Mesothelial cell of epicardium (in vitro differentiated cells): ENCODE data around the gene ZNF3. TPM values are rescaled to one million over a fixed set of nuclear protein-coding genes. Genes with fewer than 3 reads are reported as not detected.

Experiments
- DNase-seq, 2 experiments: peaks; one replicate each; pipeline ENCODE4 v3.0.0; 2021; ENCODE audit warnings: low spot score in 2 of 2; ENCODE audit not compliant: unreplicated experiment in 2 of 2
- H3K27ac Mint-ChIP-seq: 2 replicates; pipeline ENCODE4 v1.8.0; 2021; ENCODE audit warnings: mixed read lengths
- H3K27me3 Mint-ChIP-seq: 2 replicates; pipeline ENCODE4 v1.8.0; 2021; ENCODE audit warnings: low read depth, mixed read lengths
- H3K36me3 Mint-ChIP-seq: 2 replicates; pipeline ENCODE4 v1.8.0; 2021; ENCODE audit warnings: mixed read lengths
- H3K4me1 Mint-ChIP-seq: 2 replicates; pipeline ENCODE4 v1.8.0; 2021; ENCODE audit warnings: mixed read lengths
- H3K4me3 Mint-ChIP-seq: 2 replicates; pipeline ENCODE4 v1.8.0; 2021; ENCODE audit warnings: mild to moderate bottlenecking, moderate library complexity, mixed read lengths
- H3K9me3 Mint-ChIP-seq: 2 replicates; pipeline ENCODE4 v1.8.0; 2021; ENCODE audit warnings: mixed read lengths
- total RNA-seq: library from RNA; stranded (reverse); gene quantifications from 3 replicates; pipeline ENCODE4 v1.2.1, GENCODE V29; 2021
- TF ChIP-seq, protein P1 (sequence below): fragments of 200-600 bp; sonication (generic); IDR thresholded peaks from one replicate; pipeline ENCODE4 v1.5.0; 2021; ENCODE audit warnings: antibody characterized with exemption; ENCODE audit not compliant: unreplicated experiment

The ZNF3 gene
- total RNA-seq, 1 donor from 2014 or later = 85.9 TPM

DNA sequence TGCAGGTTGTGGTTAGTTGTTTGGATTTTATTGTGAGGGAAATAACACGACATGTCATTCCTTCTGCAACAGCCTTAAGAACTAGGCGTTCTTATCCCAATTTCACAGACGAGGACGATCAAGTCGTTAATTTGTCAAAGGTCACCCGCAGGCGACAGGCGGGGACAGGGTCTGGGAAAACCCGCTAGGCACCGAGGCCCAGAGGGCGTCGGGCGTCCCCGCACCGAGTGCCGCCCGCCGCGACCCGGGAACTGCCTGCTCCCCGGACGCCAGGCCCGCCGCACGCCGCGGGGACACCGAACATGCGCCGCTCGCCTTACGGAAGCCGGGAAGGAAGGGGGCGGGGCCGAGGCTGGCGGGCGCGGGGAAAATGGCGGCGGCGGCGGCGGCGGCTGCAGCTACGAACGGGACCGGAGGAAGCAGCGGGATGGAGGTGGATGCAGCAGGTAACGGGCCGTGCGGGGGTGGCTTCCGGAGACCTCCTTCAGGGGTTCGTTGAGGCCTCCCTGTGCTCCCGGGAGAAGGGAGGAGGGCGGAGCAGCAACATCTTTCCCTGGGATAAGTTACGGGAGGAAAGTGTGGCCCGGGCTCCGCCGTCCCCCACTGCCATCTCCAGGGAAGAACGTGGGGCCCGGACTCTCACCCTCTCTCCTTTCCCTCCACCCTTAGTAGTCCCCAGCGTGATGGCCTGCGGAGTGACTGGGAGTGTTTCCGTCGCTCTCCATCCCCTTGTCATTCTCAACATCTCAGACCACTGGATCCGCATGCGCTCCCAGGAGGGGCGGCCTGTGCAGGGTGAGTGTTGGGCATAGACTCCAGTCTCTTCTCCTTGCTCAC, 7.3 kb upstream of the ZNF3 start, which contains the start of gene COPS6:
Gene COPS6 (plus strand): TSS at position 349 of the 837 bp plus-strand sequence. CDS start 22 bp downstream, at position 371.
- Mint-ChIP-seq H3K4me3 (peak within 1 kb of the TSS; percentile 92), H3K4me1 (peaks cover 17% of the 10 kb centered on the region), H3K27me3 (no peaks in the 10 kb centered on the region), H3K9me3 (no peaks in the 10 kb centered on the region), H3K27ac (peak within 1 kb of the TSS; percentile 93), H3K36me3 (peaks cover 36% of the 10 kb centered on the region)
- TF ChIP-seq, protein P1, sequence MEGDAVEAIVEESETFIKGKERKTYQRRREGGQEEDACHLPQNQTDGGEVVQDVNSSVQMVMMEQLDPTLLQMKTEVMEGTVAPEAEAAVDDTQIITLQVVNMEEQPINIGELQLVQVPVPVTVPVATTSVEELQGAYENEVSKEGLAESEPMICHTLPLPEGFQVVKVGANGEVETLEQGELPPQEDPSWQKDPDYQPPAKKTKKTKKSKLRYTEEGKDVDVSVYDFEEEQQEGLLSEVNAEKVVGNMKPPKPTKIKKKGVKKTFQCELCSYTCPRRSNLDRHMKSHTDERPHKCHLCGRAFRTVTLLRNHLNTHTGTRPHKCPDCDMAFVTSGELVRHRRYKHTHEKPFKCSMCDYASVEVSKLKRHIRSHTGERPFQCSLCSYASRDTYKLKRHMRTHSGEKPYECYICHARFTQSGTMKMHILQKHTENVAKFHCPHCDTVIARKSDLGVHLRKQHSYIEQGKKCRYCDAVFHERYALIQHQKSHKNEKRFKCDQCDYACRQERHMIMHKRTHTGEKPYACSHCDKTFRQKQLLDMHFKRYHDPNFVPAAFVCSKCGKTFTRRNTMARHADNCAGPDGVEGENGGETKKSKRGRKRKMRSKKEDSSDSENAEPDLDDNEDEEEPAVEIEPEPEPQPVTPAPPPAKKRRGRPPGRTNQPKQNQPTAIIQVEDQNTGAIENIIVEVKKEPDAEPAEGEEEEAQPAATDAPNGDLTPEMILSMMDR = no peak
- DNase-seq = peak; percentile 83 to 91

- no peak for DNase-seq
- Mint-ChIP-seq H3K27ac (peak overlapping the region; percentile 92), H3K4me1 (peaks cover 17% of the 10 kb centered on the region), H3K4me3 (peak overlapping the region; percentile 92), H3K27me3 (no peaks in the 10 kb centered on the region), H3K9me3 (no peaks in the 10 kb centered on the region), H3K36me3 (peaks cover 30% of the 10 kb centered on the region)
- TF ChIP-seq, protein P1 = no peak
Measured at GRCh38 chr7:100088095-100088620, 6.6 kb upstream of the ZNF3 start.

- DNase-seq = no peak
- H3K4me1 Mint-ChIP-seq = peaks cover 25% of the 10 kb centered on the region
- H3K27ac Mint-ChIP-seq = peak overlapping the region; percentile 76
- no peaks in the 10 kb centered on the region for H3K27me3 Mint-ChIP-seq
- TF ChIP-seq, protein P1 = no peak
- no peaks in the 10 kb centered on the region for H3K9me3 Mint-ChIP-seq
- H3K36me3 Mint-ChIP-seq = peaks cover 20% of the 10 kb centered on the region
- peak overlapping the region; percentile 92 for H3K4me3 Mint-ChIP-seq
Measured at GRCh38 chr7:100087055-100087750, 5.7 kb upstream of the ZNF3 start.

- no peak for DNase-seq
- TF ChIP-seq, protein P1 = no peak
- no peaks in the 10 kb centered on the region for H3K9me3 Mint-ChIP-seq
- H3K27me3 Mint-ChIP-seq = no peaks in the 10 kb centered on the region
- H3K4me1 Mint-ChIP-seq = peaks cover 31% of the 10 kb centered on the region
- H3K4me3 Mint-ChIP-seq = no peak overlapping the region
- peak overlapping the region; percentile 59 for H3K27ac Mint-ChIP-seq
- H3K36me3 Mint-ChIP-seq = peaks cover 3% of the 10 kb centered on the region
Measured at GRCh38 chr7:100085515-100085914, 4.0 kb upstream of the ZNF3 start.

GRCh38 chr7:100082978-100083377, 1.5 kb upstream of the ZNF3 start:
- peak overlapping the region; percentile 97 for H3K27ac Mint-ChIP-seq
- TF ChIP-seq, protein P1 = no peak
- no peaks in the 10 kb centered on the region for H3K9me3 Mint-ChIP-seq
- peak overlapping the region; percentile 96 for H3K4me3 Mint-ChIP-seq
- H3K27me3 Mint-ChIP-seq = no peaks in the 10 kb centered on the region
- H3K4me1 Mint-ChIP-seq = peaks cover 35% of the 10 kb centered on the region
- no peak for DNase-seq
- H3K36me3 Mint-ChIP-seq = peaks cover 9% of the 10 kb centered on the region
